ENCODE results near the gene MYMX. TPM values are rescaled to one million over a fixed set of nuclear protein-coding genes. Genes with fewer than 3 reads are reported as not detected.
A peak's percentile ranks its signal among the peaks of the same experiment; 100 is the strongest.

MYMX gene
- total RNA-seq, 2 donors from 2014 or later = 1.7 to 1.8 TPM

GRCh38 chr6:44203955-44204354 lies 12.8 kb upstream of the MYMX start:
- WGBS, 2 experiments (ENCODE audit: insufficient coverage in 1 of 2, insufficient read length in 1 of 2) = 89 to 91% methylated on average over 4 to 6 of the region's 6 CpGs
- H3K9me3 ChIP-seq (ENCODE audit: control insufficient read depth, low read length) = no peaks in the 10 kb centered on the region
- no peak for TF ChIP-seq CTCF (conservative IDR thresholded peaks at IDR 0.05)
- H3K27ac ChIP-seq (ENCODE audit: low read depth, low read length) = no peak overlapping the region
- H3K4me1 Mint-ChIP-seq = peaks cover 64% of the 10 kb centered on the region
- no peak overlapping the region for H3K9ac ChIP-seq (ENCODE audit: extremely low read depth, low read length, poor library complexity, severe bottlenecking)
- no peaks in the 10 kb centered on the region for H3K36me3 ChIP-seq (ENCODE audit: control insufficient read depth, insufficient read depth, low read length)
- H3K36me3 Mint-ChIP-seq (ENCODE audit: low read depth) = no peaks in the 10 kb centered on the region
- H3K27me3 ChIP-seq (ENCODE audit: control insufficient read depth, insufficient read depth, low read length, poor library complexity, severe bottlenecking) = no peaks in the 10 kb centered on the region
- no peaks in the 10 kb centered on the region for H3K9me3 Mint-ChIP-seq
- peaks cover 27% of the 10 kb centered on the region for H3K4me1 ChIP-seq (ENCODE audit: control insufficient read depth, insufficient read depth, low read length)
- H3K4me3 Mint-ChIP-seq = no peak overlapping the region
- H3K27ac Mint-ChIP-seq = peak overlapping the region; percentile 42
- H3K27me3 Mint-ChIP-seq (ENCODE audit: insufficient read depth) = no peaks in the 10 kb centered on the region
- H3K4me3 ChIP-seq (ENCODE audit: low read length) = no peak overlapping the region
- DNase-seq = no peak

GRCh38 chr6:44207966-44208365 lies 8.8 kb upstream of the MYMX start:
- Histone ChIP-seq H3K36me3 (ENCODE audit: control insufficient read depth, insufficient read depth, low read length) (no peaks in the 10 kb centered on the region), H3K27ac (ENCODE audit: low read depth, low read length) (no peak overlapping the region), H3K9me3 (ENCODE audit: control insufficient read depth, low read length) (no peaks in the 10 kb centered on the region), H3K9ac (ENCODE audit: extremely low read depth, low read length, poor library complexity, severe bottlenecking) (no peak overlapping the region), H3K4me3 (ENCODE audit: low read length) (no peak overlapping the region), H3K4me1 (ENCODE audit: control insufficient read depth, insufficient read depth, low read length) (peaks cover 12% of the 10 kb centered on the region), H3K27me3 (ENCODE audit: control insufficient read depth, insufficient read depth, low read length, poor library complexity, severe bottlenecking) (no peaks in the 10 kb centered on the region)
- 96 to 100% methylated on average over 4 to 6 of the region's 6 CpGs for WGBS, 2 experiments (ENCODE audit: insufficient coverage in 1 of 2, insufficient read length in 1 of 2)
- Mint-ChIP-seq H3K27ac (peak overlapping the region; percentile 42), H3K9me3 (no peaks in the 10 kb centered on the region), H3K36me3 (ENCODE audit: low read depth) (no peaks in the 10 kb centered on the region), H3K4me3 (no peak overlapping the region), H3K4me1 (peaks cover 40% of the 10 kb centered on the region), H3K27me3 (ENCODE audit: insufficient read depth) (no peaks in the 10 kb centered on the region)
- TF ChIP-seq CTCF (conservative IDR thresholded peaks at IDR 0.05) = no peak
- DNase-seq = no peak

DNA sequence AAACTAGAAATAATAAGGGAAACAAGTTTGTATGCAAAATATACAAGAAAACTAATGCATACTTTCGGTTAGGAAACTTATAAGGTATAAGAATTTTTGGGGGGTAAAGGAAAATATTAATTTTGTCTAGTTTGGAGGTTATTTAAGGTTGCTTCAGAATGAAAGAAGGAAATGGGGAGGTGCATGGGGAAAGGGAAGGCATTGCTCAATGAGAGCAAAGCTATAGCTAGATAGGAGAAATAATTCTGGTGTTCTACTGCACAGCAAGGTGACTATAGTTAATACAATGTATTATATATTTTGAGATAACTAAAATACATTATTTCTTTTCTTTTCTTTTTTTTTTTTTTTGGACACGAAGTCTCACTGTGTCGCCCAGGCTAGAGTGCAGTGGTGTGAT lies 5.4 kb upstream of the MYMX start:
- Mint-ChIP-seq H3K9me3 (no peaks in the 10 kb centered on the region), H3K27me3 (ENCODE audit: insufficient read depth) (no peaks in the 10 kb centered on the region), H3K4me3 (no peak overlapping the region), H3K36me3 (ENCODE audit: low read depth) (no peaks in the 10 kb centered on the region), H3K4me1 (peaks cover 19% of the 10 kb centered on the region), H3K27ac (no peak overlapping the region)
- Histone ChIP-seq H3K36me3 (ENCODE audit: control insufficient read depth, insufficient read depth, low read length) (no peaks in the 10 kb centered on the region), H3K27me3 (ENCODE audit: control insufficient read depth, insufficient read depth, low read length, poor library complexity, severe bottlenecking) (no peaks in the 10 kb centered on the region), H3K4me3 (ENCODE audit: low read length) (no peak overlapping the region), H3K9me3 (ENCODE audit: control insufficient read depth, low read length) (no peaks in the 10 kb centered on the region), H3K9ac (ENCODE audit: extremely low read depth, low read length, poor library complexity, severe bottlenecking) (no peak overlapping the region), H3K4me1 (ENCODE audit: control insufficient read depth, insufficient read depth, low read length) (peaks cover 5% of the 10 kb centered on the region), H3K27ac (ENCODE audit: low read depth, low read length) (no peak overlapping the region)
- TF ChIP-seq CTCF (conservative IDR thresholded peaks at IDR 0.05) = no peak
- no peak for DNase-seq
- WGBS, 2 experiments (ENCODE audit: insufficient coverage in 1 of 2, insufficient read length in 1 of 2) = 99% methylated on average over 3 of the region's 3 CpGs; no CpG with 5 or more reads in 1 of the 2 experiments

Data from endodermal cell (in vitro differentiated cells).